ENCODE results near the gene BIN1.

BIN1 gene

GRCh38 chr2:127103243-127104165 lies 3.5 kb downstream of the BIN1 start:
- DNase-seq = no peak

GRCh38 chr2:127102521-127103242 lies 4.3 kb downstream of the BIN1 start:
- no peak for DNase-seq

- no peak for DNase-seq
Observed at GRCh38 chr2:127101756-127102477, 5.0 kb downstream of the BIN1 start.

GRCh38 chr2:127101048-127101611 lies 5.8 kb downstream of the BIN1 start:
- no peak for DNase-seq

- DNase-seq = no peak
Observed at GRCh38 chr2:127100251-127101047, 6.5 kb downstream of the BIN1 start.

GRCh38 chr2:127098711-127099110 lies 8.2 kb downstream of the BIN1 start:
- DNase-seq = no peak

- DNase-seq = no peak
Observed at GRCh38 chr2:127097841-127098651, 8.9 kb downstream of the BIN1 start.

GRCh38 chr2:127097471-127097765 lies 9.5 kb downstream of the BIN1 start:
- no peak for DNase-seq

- no peak for DNase-seq
Observed at GRCh38 chr2:127096718-127097470, 10.1 kb downstream of the BIN1 start.

- DNase-seq = no peak
Observed at GRCh38 chr2:127096280-127096679, 10.7 kb downstream of the BIN1 start.

GRCh38 chr2:127095784-127096183 lies 11.2 kb downstream of the BIN1 start:
- DNase-seq = no peak

- no peak for DNase-seq
Observed at GRCh38 chr2:127095367-127095641, 11.7 kb downstream of the BIN1 start.

GRCh38 chr2:127094509-127095366 lies 12.2 kb downstream of the BIN1 start:
- DNase-seq = no peak

- no peak for DNase-seq
Observed at GRCh38 chr2:127093648-127094210, 13.2 kb downstream of the BIN1 start.

- no peak for DNase-seq
Observed at GRCh38 chr2:127092901-127093516, 13.9 kb downstream of the BIN1 start.

GRCh38 chr2:127092306-127092705 lies 14.6 kb downstream of the BIN1 start:
- no peak for DNase-seq

- no peak for DNase-seq
Observed at GRCh38 chr2:127091886-127092285, 15.1 kb downstream of the BIN1 start.

GRCh38 chr2:127091148-127091547 lies 15.8 kb downstream of the BIN1 start:
- DNase-seq = no peak
